ENCODE results near the gene WFIKKN2. TPM values are rescaled to one million over a fixed set of nuclear protein-coding genes. Genes with fewer than 3 reads are reported as not detected.
A peak's percentile ranks its signal among the peaks of the same experiment; 100 is the strongest.

Gene WFIKKN2
- total RNA-seq, 1 donor from 2014 or later = 0.52 TPM

GRCh38 chr17:50863221-50863843 is 27.9 kb downstream of the WFIKKN2 start:
- peak overlapping the region; percentile 96 to 99 (median 97) for H3K9ac ChIP-seq (ENCODE audit: low read depth in 1 of 3, low read length in 3 of 3)
- peaks cover 5 to 9% (median 9%) of the 10 kb centered on the region in 3 donors for H3K4me1 ChIP-seq (ENCODE audit: control insufficient read depth in 3 of 3, insufficient read depth in 3 of 3, low read length in 3 of 3)

GRCh38 chr17:50863931-50864330 is 28.5 kb downstream of the WFIKKN2 start:
- H3K4me3 ChIP-seq (ENCODE audit: low read length in 3 of 3) = peak overlapping the region; percentile 88 to 95 (median 91)

More at GRCh38 chr17:50863221-50863843, 27.9 kb downstream of the WFIKKN2 start:
- Histone ChIP-seq H3K4me3 (ENCODE audit: low read length in 3 of 3) (peak overlapping the region; percentile 88 to 95 (median 91)), H3K36me3 (ENCODE audit: control insufficient read depth in 3 of 3, insufficient read depth in 3 of 3, low read length in 3 of 3) (peaks cover 14 to 17% (median 15%) of the 10 kb centered on the region in 3 donors), H3K27me3 (ENCODE audit: control insufficient read depth in 3 of 3, insufficient read depth in 3 of 3, low read length in 3 of 3) (no peaks in the 10 kb centered on the region), H3K27ac (ENCODE audit: low read depth, low read length) (peak overlapping the region; percentile 100), H3K9me3 (ENCODE audit: control insufficient read depth in 3 of 3, low read length in 3 of 3) (no peaks in the 10 kb centered on the region)

GRCh38 chr17:50864747-50865059 is 29.3 kb downstream of the WFIKKN2 start:
- Histone ChIP-seq H3K27ac (ENCODE audit: low read depth, low read length) (peak overlapping the region; percentile 100), H3K9me3 (ENCODE audit: control insufficient read depth in 3 of 3, low read length in 3 of 3) (no peaks in the 10 kb centered on the region), H3K36me3 (ENCODE audit: control insufficient read depth in 3 of 3, insufficient read depth in 3 of 3, low read length in 3 of 3) (peaks cover 14 to 17% (median 15%) of the 10 kb centered on the region in 3 donors), H3K4me3 (ENCODE audit: low read length in 3 of 3) (peak overlapping the region; percentile 88 to 95 (median 91)), H3K27me3 (ENCODE audit: control insufficient read depth in 3 of 3, insufficient read depth in 3 of 3, low read length in 3 of 3) (no peaks in the 10 kb centered on the region), H3K4me1 (ENCODE audit: control insufficient read depth in 3 of 3, insufficient read depth in 3 of 3, low read length in 3 of 3) (peaks cover 9 to 14% (median 12%) of the 10 kb centered on the region in 3 donors), H3K9ac (ENCODE audit: low read depth in 1 of 3, low read length in 3 of 3) (peak overlapping the region; percentile 96 to 99 (median 97))

More at GRCh38 chr17:50863931-50864330, 28.5 kb downstream of the WFIKKN2 start:
- Histone ChIP-seq H3K4me1 (ENCODE audit: control insufficient read depth in 3 of 3, insufficient read depth in 3 of 3, low read length in 3 of 3) (peaks cover 7 to 12% (median 12%) of the 10 kb centered on the region in 3 donors), H3K27ac (ENCODE audit: low read depth, low read length) (peak overlapping the region; percentile 100), H3K27me3 (ENCODE audit: control insufficient read depth in 3 of 3, insufficient read depth in 3 of 3, low read length in 3 of 3) (no peaks in the 10 kb centered on the region), H3K9ac (ENCODE audit: low read depth in 1 of 3, low read length in 3 of 3) (peak overlapping the region; percentile 96 to 99 (median 97)), H3K9me3 (ENCODE audit: control insufficient read depth in 3 of 3, low read length in 3 of 3) (no peaks in the 10 kb centered on the region), H3K36me3 (ENCODE audit: control insufficient read depth in 3 of 3, insufficient read depth in 3 of 3, low read length in 3 of 3) (peaks cover 14 to 17% (median 15%) of the 10 kb centered on the region in 3 donors)

- H3K27me3 ChIP-seq (ENCODE audit: control insufficient read depth in 3 of 3, insufficient read depth in 3 of 3, low read length in 3 of 3) = no peaks in the 10 kb centered on the region
- H3K36me3 ChIP-seq (ENCODE audit: control insufficient read depth in 3 of 3, insufficient read depth in 3 of 3, low read length in 3 of 3) = peaks cover 14 to 17% (median 15%) of the 10 kb centered on the region in 3 donors
- H3K9ac ChIP-seq (ENCODE audit: low read depth in 1 of 3, low read length in 3 of 3) = peak overlapping the region; percentile 96 to 99 (median 97)
- H3K4me1 ChIP-seq (ENCODE audit: control insufficient read depth in 3 of 3, insufficient read depth in 3 of 3, low read length in 3 of 3) = peaks cover 9 to 14% (median 12%) of the 10 kb centered on the region in 3 donors
- peak overlapping the region; percentile 88 to 95 (median 91) for H3K4me3 ChIP-seq (ENCODE audit: low read length in 3 of 3)
- H3K9me3 ChIP-seq (ENCODE audit: control insufficient read depth in 3 of 3, low read length in 3 of 3) = no peaks in the 10 kb centered on the region
- peak overlapping the region; percentile 100 for H3K27ac ChIP-seq (ENCODE audit: low read depth, low read length)
These were observed 29.9 kb downstream of the WFIKKN2 start for GRCh38 chr17:50865060-50865867.

- Histone ChIP-seq H3K9ac (ENCODE audit: low read depth in 1 of 3, low read length in 3 of 3) (peak overlapping the region; percentile 96 to 99 (median 97)), H3K4me1 (ENCODE audit: control insufficient read depth in 3 of 3, insufficient read depth in 3 of 3, low read length in 3 of 3) (peaks cover 9 to 14% (median 12%) of the 10 kb centered on the region in 3 donors), H3K36me3 (ENCODE audit: control insufficient read depth in 3 of 3, insufficient read depth in 3 of 3, low read length in 3 of 3) (peaks cover 14 to 17% (median 15%) of the 10 kb centered on the region in 3 donors), H3K27ac (ENCODE audit: low read depth, low read length) (peak overlapping the region; percentile 100), H3K9me3 (ENCODE audit: control insufficient read depth in 3 of 3, low read length in 3 of 3) (no peaks in the 10 kb centered on the region), H3K4me3 (ENCODE audit: low read length in 3 of 3) (peak overlapping the region; percentile 88 to 95 (median 91)), H3K27me3 (ENCODE audit: control insufficient read depth in 3 of 3, insufficient read depth in 3 of 3, low read length in 3 of 3) (no peaks in the 10 kb centered on the region)
These were observed 30.5 kb downstream of the WFIKKN2 start for GRCh38 chr17:50865868-50866260.

- Histone ChIP-seq H3K27ac (ENCODE audit: low read depth, low read length) (peak within 1 kb of the TSS; percentile 100), H3K9me3 (ENCODE audit: control insufficient read depth in 3 of 3, low read length in 3 of 3) (no peaks in the 10 kb centered on the region), H3K4me1 (ENCODE audit: control insufficient read depth in 3 of 3, insufficient read depth in 3 of 3, low read length in 3 of 3) (peaks cover 9 to 15% (median 14%) of the 10 kb centered on the region in 3 donors), H3K4me3 (ENCODE audit: low read length in 3 of 3) (peak within 1 kb of the TSS; percentile 88 to 98 (median 96)), H3K27me3 (ENCODE audit: control insufficient read depth in 3 of 3, insufficient read depth in 3 of 3, low read length in 3 of 3) (no peaks in the 10 kb centered on the region), H3K9ac (ENCODE audit: low read depth in 1 of 3, low read length in 3 of 3) (peak within 1 kb of the TSS; percentile 98 to 100 (median 100)), H3K36me3 (ENCODE audit: control insufficient read depth in 3 of 3, insufficient read depth in 3 of 3, low read length in 3 of 3) (peaks cover 14 to 17% (median 15%) of the 10 kb centered on the region in 3 donors)
These were observed 31.0 kb downstream of the WFIKKN2 start, which contains the start of gene TOB1 for GRCh38 chr17:50866261-50866949. Gene TOB1, minus strand, starts transcription at chr17:50866354. Its CDS starts 2,337 bp downstream, at chr17:50864017.

- peaks cover 10 to 17% (median 14%) of the 10 kb centered on the region in 3 donors for H3K36me3 ChIP-seq (ENCODE audit: control insufficient read depth in 3 of 3, insufficient read depth in 3 of 3, low read length in 3 of 3)
- peak overlapping the region; percentile 100 for H3K27ac ChIP-seq (ENCODE audit: low read depth, low read length)
- peaks cover 11 to 16% (median 15%) of the 10 kb centered on the region in 3 donors for H3K4me1 ChIP-seq (ENCODE audit: control insufficient read depth in 3 of 3, insufficient read depth in 3 of 3, low read length in 3 of 3)
- peak overlapping the region; percentile 98 to 100 (median 100) for H3K9ac ChIP-seq (ENCODE audit: low read depth in 1 of 3, low read length in 3 of 3)
- H3K9me3 ChIP-seq (ENCODE audit: control insufficient read depth in 3 of 3, low read length in 3 of 3) = no peaks in the 10 kb centered on the region
- no peaks in the 10 kb centered on the region for H3K27me3 ChIP-seq (ENCODE audit: control insufficient read depth in 3 of 3, insufficient read depth in 3 of 3, low read length in 3 of 3)
- H3K4me3 ChIP-seq (ENCODE audit: low read length in 3 of 3) = peak overlapping the region; percentile 78 to 98 (median 96)
These were observed 31.6 kb downstream of the WFIKKN2 start for GRCh38 chr17:50866950-50867362.

GRCh38 chr17:50867363-50868139 is 32.2 kb downstream of the WFIKKN2 start:
- peak overlapping the region; percentile 78 to 98 (median 96) for H3K4me3 ChIP-seq (ENCODE audit: low read length in 3 of 3)
- peak overlapping the region; percentile 100 for H3K27ac ChIP-seq (ENCODE audit: low read depth, low read length)
- H3K9me3 ChIP-seq (ENCODE audit: control insufficient read depth in 3 of 3, low read length in 3 of 3) = no peaks in the 10 kb centered on the region
- peaks cover 14 to 22% (median 17%) of the 10 kb centered on the region in 3 donors for H3K4me1 ChIP-seq (ENCODE audit: control insufficient read depth in 3 of 3, insufficient read depth in 3 of 3, low read length in 3 of 3)
- H3K9ac ChIP-seq (ENCODE audit: low read depth in 1 of 3, low read length in 3 of 3) = peak overlapping the region; percentile 98 to 100 (median 100)
- H3K27me3 ChIP-seq (ENCODE audit: control insufficient read depth in 3 of 3, insufficient read depth in 3 of 3, low read length in 3 of 3) = no peaks in the 10 kb centered on the region
- peaks cover 10 to 15% (median 14%) of the 10 kb centered on the region in 3 donors for H3K36me3 ChIP-seq (ENCODE audit: control insufficient read depth in 3 of 3, insufficient read depth in 3 of 3, low read length in 3 of 3)

- peak overlapping the region; percentile 100 for H3K27ac ChIP-seq (ENCODE audit: low read depth, low read length)
- no peaks in the 10 kb centered on the region for H3K9me3 ChIP-seq (ENCODE audit: control insufficient read depth in 3 of 3, low read length in 3 of 3)
- H3K4me3 ChIP-seq (ENCODE audit: low read length in 3 of 3) = peak overlapping the region; percentile 78 to 98 (median 96)
- H3K27me3 ChIP-seq (ENCODE audit: control insufficient read depth in 3 of 3, insufficient read depth in 3 of 3, low read length in 3 of 3) = no peaks in the 10 kb centered on the region
- peaks cover 6 to 10% (median 8%) of the 10 kb centered on the region in 3 donors for H3K36me3 ChIP-seq (ENCODE audit: control insufficient read depth in 3 of 3, insufficient read depth in 3 of 3, low read length in 3 of 3)
- H3K9ac ChIP-seq (ENCODE audit: low read depth in 1 of 3, low read length in 3 of 3) = peak overlapping the region; percentile 98 to 100 (median 100)
- H3K4me1 ChIP-seq (ENCODE audit: control insufficient read depth in 3 of 3, insufficient read depth in 3 of 3, low read length in 3 of 3) = peaks cover 19 to 25% (median 19%) of the 10 kb centered on the region in 3 donors
These were observed 32.7 kb downstream of the WFIKKN2 start for GRCh38 chr17:50868140-50868438.
